Measurements from ENCODE around the gene TBC1D14.

The TBC1D14 gene

DNA sequence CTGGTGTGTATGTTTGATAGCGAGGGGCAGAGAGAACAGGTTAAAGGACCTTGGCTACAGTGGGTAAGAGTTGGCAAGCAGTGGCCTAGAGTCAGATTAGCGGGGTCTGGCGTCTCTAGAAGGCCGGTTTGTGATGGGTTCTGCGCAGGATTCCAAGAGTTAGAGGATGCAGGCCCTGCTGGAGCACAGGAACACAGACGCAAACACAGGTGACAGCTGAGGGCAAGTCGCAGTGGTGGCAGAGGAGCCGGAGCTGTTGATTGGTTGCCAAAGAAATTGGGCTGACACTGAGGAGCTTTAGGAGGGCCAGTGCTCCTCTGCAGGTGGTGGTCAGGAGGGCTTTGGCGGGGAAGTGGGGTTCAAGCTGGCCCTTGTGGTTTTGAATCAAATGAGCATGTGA, 137.3 kb downstream of the TBC1D14 start:
- DNase-seq, result no peak

DNA sequence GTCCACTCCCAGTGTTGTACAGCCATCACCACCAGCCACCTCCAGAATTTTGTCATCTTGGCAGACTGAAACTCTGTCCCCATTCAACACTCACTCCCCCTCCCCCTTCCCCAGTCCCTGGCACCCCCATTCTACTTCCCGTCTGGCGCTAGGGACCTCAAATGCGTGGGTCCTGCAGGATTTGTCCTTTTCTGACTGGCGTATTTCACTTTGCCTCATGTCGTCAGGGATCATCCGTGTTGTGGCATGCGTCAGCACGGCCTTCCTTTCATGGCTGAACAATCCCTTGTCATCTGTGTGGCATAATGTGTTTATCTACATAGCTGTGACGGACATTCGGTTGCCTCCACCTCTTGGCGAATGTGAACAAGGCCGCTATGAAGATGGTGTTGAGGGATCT, 139.0 kb downstream of the TBC1D14 start:
- DNase-seq, result no peak

GRCh38 chr4:7049295-7049694, 139.7 kb downstream of the TBC1D14 start:
- no peak for DNase-seq

GRCh38 chr4:7049739-7050138, 140.1 kb downstream of the TBC1D14 start:
- DNase-seq, result no peak

DNA sequence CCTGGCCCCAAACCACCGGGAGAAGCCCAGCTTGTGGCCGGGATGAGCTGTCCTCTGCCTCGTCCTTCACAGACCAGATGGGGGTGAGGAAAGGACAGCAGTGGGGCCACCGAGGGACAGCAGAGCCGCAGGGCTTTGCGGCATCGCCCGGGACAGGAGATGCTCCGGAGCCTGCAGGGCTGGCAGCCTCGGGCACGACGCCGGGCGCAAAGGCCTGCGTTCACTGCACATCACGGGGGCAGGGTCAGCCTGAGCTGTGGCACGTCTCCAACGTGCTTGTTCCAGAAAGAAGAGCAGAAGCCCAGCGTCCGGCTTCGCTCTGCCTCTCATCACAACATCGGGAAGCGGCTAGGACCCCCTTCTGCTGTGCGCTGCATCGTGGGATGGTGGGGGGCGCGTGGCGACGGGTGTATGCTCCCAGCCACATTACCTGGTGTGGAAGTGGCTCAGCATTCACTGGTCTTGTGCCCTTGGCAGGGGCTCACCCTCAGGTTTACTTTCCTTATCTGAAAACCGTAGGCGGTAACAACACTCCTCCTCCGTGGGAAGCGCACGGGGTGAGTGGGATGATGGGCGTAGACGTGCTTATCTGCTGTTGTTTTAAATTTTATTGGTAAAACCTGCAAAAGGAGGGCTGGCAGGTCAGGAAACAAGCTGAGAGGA, 141.0 kb downstream of the TBC1D14 start:
- DNase-seq, result no peak

GRCh38 chr4:7051144-7051495, 141.5 kb downstream of the TBC1D14 start:
- DNase-seq, result no peak

- DNase-seq, result no peak
Observed at GRCh38 chr4:7051905-7052304, 142.3 kb downstream of the TBC1D14 start.

DNA sequence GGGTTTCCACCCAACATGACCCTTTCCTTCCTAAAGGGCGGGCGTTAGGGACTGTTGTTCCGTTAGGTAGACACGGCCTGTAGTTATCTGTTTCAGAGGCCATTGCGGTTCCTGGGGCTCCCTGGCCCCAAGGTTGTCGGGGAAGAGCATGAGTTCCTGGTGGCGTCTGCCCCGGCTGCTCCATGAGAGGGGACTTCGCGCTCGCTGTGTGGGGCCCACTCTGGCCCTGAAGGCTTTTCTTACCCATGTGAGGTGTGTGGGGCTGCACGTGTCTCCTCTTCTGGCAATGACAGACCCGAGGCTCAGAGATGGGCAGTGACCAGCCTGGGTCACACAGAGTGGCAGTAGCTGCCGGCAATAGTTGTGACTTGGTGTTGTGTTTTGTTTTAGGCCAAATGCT, 142.7 kb downstream of the TBC1D14 start:
- DNase-seq, result no peak

GRCh38 chr4:7052923-7053715, 143.5 kb downstream of the TBC1D14 start:
- no peak for DNase-seq

DNA sequence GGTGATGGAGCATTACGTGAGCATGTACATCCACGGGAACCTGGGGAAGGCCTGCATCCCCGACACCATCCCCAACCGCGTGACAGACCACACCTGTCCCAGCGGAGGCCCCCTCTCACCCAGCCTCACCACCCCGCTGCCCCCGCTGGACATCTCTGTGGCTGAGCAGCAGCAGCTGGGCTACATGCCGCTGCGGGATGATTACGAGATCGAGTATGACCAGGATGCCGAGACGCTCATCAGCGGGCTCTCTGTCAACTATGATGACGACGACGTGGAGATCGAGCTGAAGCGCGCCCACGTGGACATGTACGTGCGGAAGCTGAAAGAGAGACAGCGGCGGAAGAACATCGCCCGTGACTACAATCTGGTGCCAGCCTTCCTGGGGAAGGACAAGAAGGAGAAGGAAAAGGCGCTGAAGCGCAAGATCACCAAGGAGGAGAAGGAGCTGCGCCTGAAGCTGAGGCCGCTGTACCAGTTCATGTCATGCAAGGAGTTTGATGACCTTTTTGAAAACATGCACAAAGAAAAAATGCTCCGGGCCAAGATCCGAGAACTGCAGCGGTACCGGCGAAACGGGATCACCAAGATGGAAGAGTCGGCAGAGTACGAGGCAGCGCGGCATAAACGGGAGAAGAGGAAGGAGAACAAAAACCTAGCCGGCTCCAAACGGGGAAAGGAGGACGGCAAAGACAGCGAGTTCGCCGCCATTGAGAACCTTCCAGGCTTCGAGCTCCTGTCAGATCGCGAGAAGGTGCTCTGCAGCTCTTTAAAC, 144.7 kb downstream of the TBC1D14 start:
- no peak for DNase-seq

GRCh38 chr4:7055111-7055989, 145.7 kb downstream of the TBC1D14 start:
- no peak for DNase-seq

DNA sequence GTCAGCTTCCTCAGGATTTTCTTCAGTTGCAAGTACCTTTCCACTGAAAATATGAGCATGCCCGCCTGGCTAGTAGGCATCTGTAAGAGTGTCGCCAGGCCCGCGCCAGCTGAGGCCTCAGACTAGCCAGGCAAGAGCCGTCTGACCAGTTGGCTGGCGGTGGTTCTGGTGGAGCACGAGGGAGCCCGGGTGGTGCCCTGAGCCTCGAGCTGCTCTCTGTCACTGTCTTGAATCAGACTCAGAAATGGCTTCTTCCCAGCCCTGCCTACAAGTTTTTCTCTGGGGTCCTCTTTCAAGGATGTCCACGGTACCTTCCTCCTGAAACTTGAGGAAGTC, 146.3 kb downstream of the TBC1D14 start:
- no peak for DNase-seq

- no peak for DNase-seq
Observed at GRCh38 chr4:7058792-7059191, 149.2 kb downstream of the TBC1D14 start.

DNA sequence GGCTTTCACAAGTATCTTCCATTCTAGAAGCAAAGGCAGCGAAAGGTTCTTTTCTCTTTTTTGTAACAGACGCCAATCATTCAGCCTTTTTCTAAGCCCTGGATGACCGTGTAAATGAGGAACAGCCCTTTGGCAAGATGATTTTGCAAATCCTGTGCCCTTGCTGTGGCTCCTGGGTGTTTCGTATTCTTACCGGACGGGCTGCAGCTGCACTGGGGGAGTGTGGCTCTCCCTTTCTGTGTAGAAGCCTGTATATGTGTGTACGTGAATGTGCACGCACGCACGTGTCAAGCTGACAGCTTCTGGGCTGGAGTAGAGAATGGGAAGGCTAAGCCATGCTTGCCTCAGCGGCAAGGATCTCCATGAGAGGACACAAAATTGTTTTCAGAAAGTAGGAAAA, 150.0 kb downstream of the TBC1D14 start:
- no peak for DNase-seq

DNA sequence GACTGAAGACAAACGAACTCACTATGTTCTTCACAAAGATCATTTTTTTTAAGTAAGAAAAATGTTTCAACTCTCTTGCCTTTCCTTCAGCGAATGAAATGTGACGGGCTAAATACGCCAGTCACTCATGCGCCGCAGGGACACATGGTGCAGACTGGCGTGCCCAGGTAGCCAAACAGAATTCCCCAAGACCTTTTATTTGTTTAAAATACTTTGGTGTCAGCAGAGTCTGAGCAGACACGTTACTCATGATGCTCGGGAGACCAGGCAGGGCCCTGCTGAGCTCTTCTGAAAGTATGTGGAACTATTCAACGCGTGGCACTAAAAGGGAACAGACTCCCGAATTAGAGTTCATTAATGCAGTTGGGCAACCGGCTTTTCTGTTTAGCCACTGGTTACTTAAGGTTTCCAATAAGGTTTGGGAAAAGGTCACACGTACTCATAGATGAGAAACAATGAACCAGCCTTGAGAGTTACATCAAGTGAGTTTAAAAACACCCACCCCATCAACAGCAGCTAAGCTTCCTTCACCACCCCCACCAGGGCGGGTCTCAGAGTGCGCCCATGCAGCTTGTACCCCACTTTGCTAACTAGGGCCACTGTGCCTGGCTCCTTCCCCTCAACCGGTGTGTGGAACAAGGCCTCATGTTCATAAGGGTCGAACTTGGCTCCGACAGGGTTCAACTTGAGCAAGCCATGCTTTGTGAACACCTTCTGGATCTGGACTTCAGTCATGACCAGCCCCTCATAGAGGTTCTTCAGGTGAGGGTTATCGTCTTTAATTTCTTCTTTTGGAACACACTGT, 150.9 kb downstream of the TBC1D14 start:
- DNase-seq, result no peak

GRCh38 chr4:7061815-7062214, 152.2 kb downstream of the TBC1D14 start:
- DNase-seq, result no peak

DNA sequence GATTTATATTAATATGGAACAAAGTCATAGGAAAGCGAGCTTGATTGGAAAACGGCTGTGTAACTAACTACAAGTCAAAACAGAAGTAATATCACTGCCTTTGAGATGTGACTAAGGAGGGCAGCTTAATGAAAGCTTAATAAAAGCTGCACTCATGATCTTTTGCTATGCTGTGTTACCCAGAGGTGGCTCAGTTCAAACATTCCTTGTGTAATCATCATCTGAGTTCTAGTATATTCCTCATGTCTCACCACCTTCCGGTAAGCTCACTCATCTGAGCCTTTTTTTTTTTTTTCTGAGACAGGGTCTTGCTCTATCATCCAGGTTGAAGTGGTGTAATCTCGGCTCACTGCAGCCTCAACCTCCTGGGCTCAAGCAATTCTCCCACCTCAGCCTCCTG, 153.2 kb downstream of the TBC1D14 start:
- DNase-seq, result no peak

DNA sequence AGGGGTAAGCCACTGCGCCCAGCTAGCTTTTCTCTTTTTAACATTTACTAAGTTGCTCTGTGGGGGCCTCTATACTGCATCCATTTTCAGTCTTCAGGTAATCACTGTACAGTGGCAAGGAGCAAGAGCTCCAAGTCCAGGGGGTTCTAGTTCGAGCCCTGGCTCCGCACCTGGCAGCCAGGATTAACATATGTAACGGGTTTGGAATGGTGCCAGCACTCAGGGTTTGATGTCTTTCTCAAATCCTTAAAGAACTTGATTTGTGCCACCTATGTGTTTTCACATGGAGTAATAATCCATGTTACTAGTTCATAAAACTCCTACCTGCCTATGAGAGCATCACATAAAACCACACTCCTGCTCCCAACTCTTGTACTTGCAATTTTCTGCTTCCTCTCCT, 153.7 kb downstream of the TBC1D14 start:
- DNase-seq, result no peak

GRCh38 chr4:7066006-7066405, 156.4 kb downstream of the TBC1D14 start:
- DNase-seq, result no peak

- no peak for DNase-seq
Observed at GRCh38 chr4:7066493-7066892, 156.9 kb downstream of the TBC1D14 start.

DNA sequence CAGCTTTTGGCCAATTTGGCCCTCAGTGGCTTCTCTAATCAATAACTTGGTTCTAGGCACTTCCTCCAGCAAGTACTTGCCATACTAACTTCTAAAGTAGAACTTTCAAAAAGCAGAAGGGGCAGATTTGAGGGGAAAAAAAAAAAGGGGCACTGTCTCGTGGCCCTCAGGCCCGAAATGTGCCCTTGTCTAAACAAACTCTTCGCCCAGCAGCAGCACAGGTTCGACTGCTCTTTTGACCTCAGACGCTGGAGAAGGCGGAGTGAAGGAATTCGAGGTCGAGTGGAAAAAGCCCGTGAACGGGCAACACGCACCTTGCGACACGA, 157.5 kb downstream of the TBC1D14 start:
- no peak for DNase-seq
